ENCODE results near the gene ZYX.
A peak's percentile ranks its signal among the peaks of the same experiment; 100 is the strongest.

ZYX gene

DNA sequence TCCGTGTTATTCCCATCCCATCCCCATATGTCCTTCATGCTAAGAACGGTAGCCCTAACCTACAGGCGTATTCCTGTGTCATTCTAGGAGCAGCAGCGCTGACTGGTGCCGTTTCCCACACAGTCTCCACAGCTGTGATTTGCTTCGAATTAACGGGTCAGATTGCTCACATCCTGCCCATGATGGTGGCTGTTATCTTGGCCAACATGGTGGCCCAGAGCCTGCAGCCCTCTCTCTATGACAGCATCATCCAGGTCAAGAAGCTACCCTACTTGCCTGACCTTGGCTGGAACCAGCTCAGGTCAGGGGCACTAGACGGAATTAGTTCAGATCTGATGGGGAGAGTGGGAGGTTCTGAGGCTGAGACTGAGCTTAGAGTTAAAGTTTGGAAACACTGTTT, 39.3 kb upstream of the ZYX start:
- Histone ChIP-seq H3K4me3 (ENCODE audit: low read length in 2 of 2) (no peak overlapping the region), H3K79me1 (ENCODE audit: low read depth, low read length) (no peaks in the 10 kb centered on the region), H4K91ac (ENCODE audit: low read depth, low read length, poor library complexity) (no peak overlapping the region), H2BK12ac (ENCODE audit: low read length) (no peak overlapping the region), H3K14ac (ENCODE audit: low read length) (no peak overlapping the region), H4K8ac (ENCODE audit: low read depth, low read length) (no peak overlapping the region), H3K23ac (ENCODE audit: low read depth, low read length, poor library complexity) (no peak overlapping the region), H2AK5ac (ENCODE audit: low read depth, low read length) (no peak overlapping the region), H3K4me1 (ENCODE audit: control insufficient read depth in 2 of 2, insufficient read depth in 1 of 2, low read depth in 1 of 2, low read length in 2 of 2) (no peaks in the 10 kb centered on the region), H2BK120ac (ENCODE audit: low read depth, low read length) (no peak overlapping the region), H2BK5ac (ENCODE audit: low read length) (no peak overlapping the region), H3K27ac (replicated peaks; ENCODE audit: low read length) (no peak overlapping the region), H3K4me2 (ENCODE audit: insufficient read depth, low read length, poor library complexity, severe bottlenecking) (no peak overlapping the region), H3K27me3 (ENCODE audit: control insufficient read depth in 3 of 3, insufficient read depth in 3 of 3, low read depth in 1 of 3, low read length in 3 of 3) (peaks cover 0 to 42% (median 0%) of the 10 kb centered on the region in 3 experiments), H2BK15ac (ENCODE audit: low read length) (no peak overlapping the region), H3K4ac (ENCODE audit: low read length) (no peak overlapping the region), H3K18ac (ENCODE audit: low read length) (no peak overlapping the region), H3K36me3 (replicated peaks in 1 of 2; ENCODE audit: control insufficient read depth in 2 of 2, insufficient read depth in 2 of 2, low read length in 2 of 2) (no peaks in the 10 kb centered on the region), H2AFZ (ENCODE audit: low read length) (no peak overlapping the region), H3K9me3 (replicated peaks in 1 of 2; ENCODE audit: control insufficient read depth in 2 of 2, insufficient read depth in 1 of 2, low read depth in 1 of 2, low read length in 2 of 2) (no peaks in the 10 kb centered on the region), H3K9ac (ENCODE audit: low read depth, low read length, poor library complexity) (no peak overlapping the region)
- no peak for DNase-seq (ENCODE audit: low spot score)
- no CpG with 5 or more reads among the region's 8 CpGs for WGBS, 2 donors (ENCODE audit: extremely low coverage in 2 of 2, insufficient read length in 2 of 2, insufficient replicate concordance in 1 of 2)

DNA sequence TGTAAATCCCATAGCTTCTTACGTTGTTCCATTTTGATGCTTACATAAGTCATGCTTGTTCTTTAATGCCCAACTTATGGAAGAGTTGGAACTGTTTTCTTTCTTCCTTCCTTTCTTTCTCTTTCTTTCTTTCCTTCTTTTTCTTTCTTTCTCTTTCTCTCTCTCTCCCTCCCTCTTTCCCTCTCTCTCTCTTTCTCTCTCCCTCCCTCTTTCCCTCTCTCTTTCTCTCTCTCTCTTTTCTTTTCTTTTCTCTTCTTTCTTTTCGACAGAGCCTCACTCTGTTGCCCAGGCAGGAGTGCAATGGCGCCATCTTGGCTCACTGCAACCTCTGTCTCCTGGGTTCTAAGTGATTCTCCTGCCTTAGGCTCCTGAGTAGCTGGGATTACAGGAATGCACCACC, 37.5 kb upstream of the ZYX start:
- Histone ChIP-seq H2BK5ac (ENCODE audit: low read length) (no peak overlapping the region), H3K9ac (ENCODE audit: low read depth, low read length, poor library complexity) (no peak overlapping the region), H3K4me1 (ENCODE audit: control insufficient read depth in 2 of 2, insufficient read depth in 1 of 2, low read depth in 1 of 2, low read length in 2 of 2) (no peaks in the 10 kb centered on the region), H3K79me1 (ENCODE audit: low read depth, low read length) (no peaks in the 10 kb centered on the region), H2BK15ac (ENCODE audit: low read length) (no peak overlapping the region), H2AK5ac (ENCODE audit: low read depth, low read length) (no peak overlapping the region), H2BK120ac (ENCODE audit: low read depth, low read length) (no peak overlapping the region), H2AFZ (ENCODE audit: low read length) (no peak overlapping the region), H3K9me3 (replicated peaks in 1 of 2; ENCODE audit: control insufficient read depth in 2 of 2, insufficient read depth in 1 of 2, low read depth in 1 of 2, low read length in 2 of 2) (no peaks in the 10 kb centered on the region), H4K8ac (ENCODE audit: low read depth, low read length) (no peak overlapping the region), H3K27me3 (ENCODE audit: control insufficient read depth in 3 of 3, insufficient read depth in 3 of 3, low read depth in 1 of 3, low read length in 3 of 3) (peaks cover 0 to 37% (median 0%) of the 10 kb centered on the region in 3 experiments), H3K4ac (ENCODE audit: low read length) (no peak overlapping the region), H3K14ac (ENCODE audit: low read length) (no peak overlapping the region), H3K36me3 (replicated peaks in 1 of 2; ENCODE audit: control insufficient read depth in 2 of 2, insufficient read depth in 2 of 2, low read length in 2 of 2) (no peaks in the 10 kb centered on the region), H3K4me2 (ENCODE audit: insufficient read depth, low read length, poor library complexity, severe bottlenecking) (no peak overlapping the region), H2BK12ac (ENCODE audit: low read length) (no peak overlapping the region), H3K18ac (ENCODE audit: low read length) (no peak overlapping the region), H3K23ac (ENCODE audit: low read depth, low read length, poor library complexity) (no peak overlapping the region), H4K91ac (ENCODE audit: low read depth, low read length, poor library complexity) (no peak overlapping the region), H3K27ac (replicated peaks; ENCODE audit: low read length) (no peak overlapping the region), H3K4me3 (ENCODE audit: low read length in 2 of 2) (no peak overlapping the region)
- no CpG with 5 or more reads among the region's 3 CpGs for WGBS, 2 donors (ENCODE audit: extremely low coverage in 2 of 2, insufficient read length in 2 of 2, insufficient replicate concordance in 1 of 2)
- no peak for DNase-seq (ENCODE audit: low spot score)

- Histone ChIP-seq H3K36me3 (replicated peaks in 1 of 2; ENCODE audit: control insufficient read depth in 2 of 2, insufficient read depth in 2 of 2, low read length in 2 of 2) (no peaks in the 10 kb centered on the region), H3K9ac (ENCODE audit: low read depth, low read length, poor library complexity) (peak overlapping the region; percentile 14), H3K4me2 (ENCODE audit: insufficient read depth, low read length, poor library complexity, severe bottlenecking) (peak overlapping the region; percentile 56), H4K91ac (ENCODE audit: low read depth, low read length, poor library complexity) (no peak overlapping the region), H3K4me1 (ENCODE audit: control insufficient read depth in 2 of 2, insufficient read depth in 1 of 2, low read depth in 1 of 2, low read length in 2 of 2) (no peaks in the 10 kb centered on the region), H2AK5ac (ENCODE audit: low read depth, low read length) (no peak overlapping the region), H2BK120ac (ENCODE audit: low read depth, low read length) (no peak overlapping the region), H3K27me3 (ENCODE audit: control insufficient read depth in 3 of 3, insufficient read depth in 3 of 3, low read depth in 1 of 3, low read length in 3 of 3) (peaks cover 0 to 35% (median 0%) of the 10 kb centered on the region in 3 experiments), H3K79me1 (ENCODE audit: low read depth, low read length) (no peaks in the 10 kb centered on the region), H3K4ac (ENCODE audit: low read length) (no peak overlapping the region), H2BK12ac (ENCODE audit: low read length) (peak overlapping the region; percentile 65), H2BK5ac (ENCODE audit: low read length) (no peak overlapping the region), H3K23ac (ENCODE audit: low read depth, low read length, poor library complexity) (peak overlapping the region; percentile 36), H3K18ac (ENCODE audit: low read length) (peak overlapping the region; percentile 77), H2AFZ (ENCODE audit: low read length) (peak overlapping the region; percentile 67), H3K9me3 (replicated peaks in 1 of 2; ENCODE audit: control insufficient read depth in 2 of 2, insufficient read depth in 1 of 2, low read depth in 1 of 2, low read length in 2 of 2) (no peaks in the 10 kb centered on the region), H3K4me3 (ENCODE audit: low read length in 2 of 2) (no peak overlapping the region), H3K14ac (ENCODE audit: low read length) (no peak overlapping the region), H4K8ac (ENCODE audit: low read depth, low read length) (no peak overlapping the region), H2BK15ac (ENCODE audit: low read length) (peak overlapping the region; percentile 69), H3K27ac (replicated peaks; ENCODE audit: low read length) (no peak overlapping the region)
- no CpG with 5 or more reads among the region's 35 CpGs for WGBS, 2 donors (ENCODE audit: extremely low coverage in 2 of 2, insufficient read length in 2 of 2, insufficient replicate concordance in 1 of 2)
- peak; percentile 57 for DNase-seq (ENCODE audit: low spot score)
Measured at GRCh38 chr7:143345428-143345900, 35.7 kb upstream of the ZYX start.

GRCh38 chr7:143346018-143346417, 35.1 kb upstream of the ZYX start:
- Histone ChIP-seq H3K23ac (ENCODE audit: low read depth, low read length, poor library complexity) (no peak overlapping the region), H3K27ac (replicated peaks; ENCODE audit: low read length) (no peak overlapping the region), H4K91ac (ENCODE audit: low read depth, low read length, poor library complexity) (no peak overlapping the region), H3K9ac (ENCODE audit: low read depth, low read length, poor library complexity) (no peak overlapping the region), H3K36me3 (replicated peaks in 1 of 2; ENCODE audit: control insufficient read depth in 2 of 2, insufficient read depth in 2 of 2, low read length in 2 of 2) (no peaks in the 10 kb centered on the region), H3K27me3 (ENCODE audit: control insufficient read depth in 3 of 3, insufficient read depth in 3 of 3, low read depth in 1 of 3, low read length in 3 of 3) (peaks cover 0 to 35% (median 0%) of the 10 kb centered on the region in 3 experiments), H2AK5ac (ENCODE audit: low read depth, low read length) (no peak overlapping the region), H2BK15ac (ENCODE audit: low read length) (no peak overlapping the region), H3K4me3 (ENCODE audit: low read length in 2 of 2) (no peak overlapping the region), H2AFZ (ENCODE audit: low read length) (no peak overlapping the region), H2BK5ac (ENCODE audit: low read length) (no peak overlapping the region), H3K14ac (ENCODE audit: low read length) (no peak overlapping the region), H2BK120ac (ENCODE audit: low read depth, low read length) (no peak overlapping the region), H3K79me1 (ENCODE audit: low read depth, low read length) (no peaks in the 10 kb centered on the region), H3K4me2 (ENCODE audit: insufficient read depth, low read length, poor library complexity, severe bottlenecking) (no peak overlapping the region), H3K4me1 (ENCODE audit: control insufficient read depth in 2 of 2, insufficient read depth in 1 of 2, low read depth in 1 of 2, low read length in 2 of 2) (peaks cover 1% of the 10 kb centered on the region in 2 donors), H2BK12ac (ENCODE audit: low read length) (no peak overlapping the region), H3K9me3 (replicated peaks in 1 of 2; ENCODE audit: control insufficient read depth in 2 of 2, insufficient read depth in 1 of 2, low read depth in 1 of 2, low read length in 2 of 2) (no peaks in the 10 kb centered on the region), H4K8ac (ENCODE audit: low read depth, low read length) (no peak overlapping the region), H3K18ac (ENCODE audit: low read length) (no peak overlapping the region), H3K4ac (ENCODE audit: low read length) (no peak overlapping the region)
- DNase-seq (ENCODE audit: low spot score), result no peak
- no CpG with 5 or more reads among the region's 4 CpGs for WGBS, 2 donors (ENCODE audit: extremely low coverage in 2 of 2, insufficient read length in 2 of 2, insufficient replicate concordance in 1 of 2)

Measured in neuronal stem cell (in vitro differentiated cells).